HCT116 (cell line): ENCODE results near the gene ATP6V1G2. TPM values are rescaled to one million over a fixed set of nuclear protein-coding genes. Genes with fewer than 3 reads are reported as not detected.

Experiments
- ATAC-seq: fragments of 200-7000 bp; cut with Tn5 transposase; 2 replicates; pipeline ENCODE4 v1.9.1; 2020; ENCODE audit warnings: mild to moderate bottlenecking, moderate library complexity
- BruUV-seq: library from RNA; stranded (reverse); fragments of 400-500 nt; replicated peaks from 2 replicates; lab custom pipeline; 2021; lab: Mats Ljungman, UMichigan
- CTCF ChIA-PET: fragments of 300-600 bp; sonication (Branson Sonifier 250); formaldehyde crosslinking; loops from one replicate; lab custom pipeline; 2021; ENCODE audit warnings: antibody characterized with exemption; lab: Charles Lee
- POLR2A ChIA-PET: fragments of 300-600, 350-600 bp; sonication (Branson Sonifier 250); formaldehyde crosslinking; loops from one replicate; lab custom pipeline; 2021; ENCODE audit warnings: antibody characterized with exemption; lab: Charles Lee
- RAD21 ChIA-PET, 2 experiments: fragments of 300-600 bp; sonication (Branson Sonifier 250); formaldehyde crosslinking; loops; one replicate each; lab custom pipeline; 2023; ENCODE audit warnings: low total read pairs in 2 of 2; ENCODE audit not compliant: uncharacterized antibody in 2 of 2, unreplicated experiment in 2 of 2, low non-redundant PET in 1 of 2; lab: Charles Lee
- DNase-seq: peaks from one replicate; pipeline ENCODE4 v3.0.0-alpha.2; 2010; ENCODE audit warnings: low read depth, low spot score
- H2AFZ ChIP-seq: fragments of 200-600 bp; shearing (Covaris generic), sonication (generic); 2 replicates; pipeline ENCODE4 v1.6.1; 2017; ENCODE audit warnings: low read depth, mixed run types, mixed read lengths, antibody characterized with exemption, low read length; ENCODE audit not compliant: poor library complexity, severe bottlenecking
- H3K27ac ChIP-seq: 2 replicates; pipeline ENCODE4 v1.5.1; 2012; ENCODE audit warnings: low read depth, low read length
- H3K27me3 ChIP-seq: fragments of 200-600 bp; sonication (generic); 2 replicates; pipeline ENCODE4 v1.6.1; 2016; ENCODE audit warnings: mixed run types, low read length, mixed read lengths; ENCODE audit not compliant: insufficient read depth
- H3K36me3 ChIP-seq, 2 experiments: fragments of 200-500 bp in 1 of 2; fragments of 200-600 bp in 1 of 2; sonication (Bioruptor generic) in 1 of 2; sonication (generic) in 1 of 2; 2 replicates each; pipeline versions ENCODE4 v1.5.1 to v1.6.1; 2014 to 2016; ENCODE audit warnings: low read length in 2 of 2, inconsistent platforms in 1 of 2, mixed read lengths in 1 of 2, mixed run types in 1 of 2; ENCODE audit not compliant: insufficient read depth in 2 of 2, control insufficient read depth in 1 of 2
- H3K4me1 ChIP-seq, 2 experiments: fragments of 200-600 bp in 1 of 2; sonication (generic) in 1 of 2; 2 replicates each; pipeline versions ENCODE4 v1.5.1 to v1.6.1; 2012 to 2017; ENCODE audit warnings: low read length in 2 of 2, inconsistent platforms in 1 of 2, mild to moderate bottlenecking in 1 of 2, mixed read lengths in 1 of 2, mixed run types in 1 of 2, moderate library complexity in 1 of 2; ENCODE audit not compliant: insufficient read depth in 2 of 2, control insufficient read depth in 1 of 2
- H3K4me2 ChIP-seq: fragments of 200-600 bp; sonication (generic); 2 replicates; pipeline ENCODE4 v1.6.1; 2017; ENCODE audit warnings: mixed run types, low read length, mixed read lengths
- H3K4me3 ChIP-seq, 2 experiments: fragments of 200-600 bp in 1 of 2; sonication (generic) in 1 of 2; replicated peaks in 1 of 2; 2 replicates each; pipeline ENCODE4 v1.5.1; 2011 to 2016; ENCODE audit warnings: low read length in 2 of 2, control low read depth in 1 of 2, low read depth in 1 of 2, mild to moderate bottlenecking in 1 of 2, mixed read lengths in 1 of 2, mixed run types in 1 of 2
- H3K79me2 ChIP-seq: fragments of 200-600 bp; sonication (generic); 2 replicates; pipeline ENCODE4 v1.6.1; 2017; ENCODE audit warnings: mild to moderate bottlenecking, mixed run types, low read length, moderate library complexity, mixed read lengths; ENCODE audit not compliant: insufficient read depth
- H3K9ac ChIP-seq: fragments of 200-600 bp; sonication (generic); 2 replicates; pipeline ENCODE4 v1.6.1; 2016; ENCODE audit warnings: low read length, mixed read lengths
- H3K9me2 ChIP-seq: fragments of 200-600 bp; sonication (generic), shearing (Covaris generic); 2 replicates; pipeline ENCODE4 v1.6.1; 2017; ENCODE audit warnings: mixed run types, mild to moderate bottlenecking, moderate library complexity; ENCODE audit not compliant: insufficient read depth
- H3K9me3 ChIP-seq, 2 experiments: fragments of 200-500 bp in 1 of 2; fragments of 200-600 bp in 1 of 2; sonication (Bioruptor generic) in 1 of 2; sonication (generic) in 1 of 2; 2 replicates each; pipeline ENCODE4 v1.6.1; 2014 to 2017; ENCODE audit warnings: low read length in 2 of 2, mixed read lengths in 2 of 2, inconsistent platforms in 1 of 2, low read depth in 1 of 2, mild to moderate bottlenecking in 1 of 2, mixed run types in 1 of 2, moderate library complexity in 1 of 2; ENCODE audit not compliant: control insufficient read depth in 1 of 2, insufficient read depth in 1 of 2
- H4K20me1 ChIP-seq: fragments of 200-600 bp; sonication (generic), shearing (Covaris generic); 2 replicates; pipeline ENCODE4 v1.6.1; 2017; ENCODE audit warnings: mixed run types, mild to moderate bottlenecking, moderate library complexity; ENCODE audit not compliant: insufficient read depth
- ATF3 ChIP-seq: IDR thresholded peaks from 2 replicates; pipeline ENCODE4 v1.6.1; 2012
- POLR2AphosphoS5 ChIP-seq: IDR thresholded peaks from 2 replicates; pipeline ENCODE4 v1.6.1; 2011; ENCODE audit warnings: mild to moderate bottlenecking, low read depth, low read length, moderate library complexity
- YY1 ChIP-seq: IDR thresholded peaks from 2 replicates; pipeline ENCODE4 v1.6.1; 2011; ENCODE audit warnings: low read length, low read depth, moderate library complexity, mild to moderate bottlenecking; ENCODE audit not compliant: insufficient replicate concordance; ENCODE audit errors: extremely low read depth
- intact Hi-C: fragments of 100-400 bp; cut with micrococcal nuclease; formaldehyde crosslinking; loops from 2 replicates; pipeline ENCODE4 v1.10.0; 2022
- total RNA-seq: library from RNA; stranded (reverse); gene quantifications from one replicate; pipeline ENCODE4 v1.2.1, GENCODE V29; 2021; ENCODE audit not compliant: unreplicated experiment

The ATP6V1G2 gene
- total RNA-seq, 1 experiment from 2014 or later = 1.8 TPM

GRCh38 chr6:31533455-31533841 lies 13.0 kb downstream of the ATP6V1G2 start:
- Histone ChIP-seq H2AFZ (no peak overlapping the region), H3K27ac (no peak overlapping the region), H3K79me2 (peaks cover 60% of the 10 kb centered on the region), H3K4me3 (no peak overlapping the region), H3K4me1 (no peaks in the 10 kb centered on the region), H3K9me2 (no peaks in the 10 kb centered on the region), H3K36me3 (peaks cover 68 to 75% of the 10 kb centered on the region in 2 experiments), H4K20me1 (peaks cover 23% of the 10 kb centered on the region; the same call in 1 of the 2 replicates), H3K9ac (no peak overlapping the region), H3K9me3 (no peaks in the 10 kb centered on the region), H3K27me3 (no peaks in the 10 kb centered on the region), H3K4me2 (no peak overlapping the region)
- intact Hi-C loops = no loop called here
- TF ChIP-seq POLR2AphosphoS5 = 0 out of 2 replicates have a peak, but pooled peaks have one; percentile 10
- no peak for TF ChIP-seq ATF3
- ChIA-PET CTCF (no interaction called here), POLR2A (no interaction called here), RAD21 (no interaction called here)
- ATAC-seq (no peak), DNase-seq (no peak)
- BruUV-seq = no TSS peak

GRCh38 chr6:31532644-31533454 lies 13.6 kb downstream of the ATP6V1G2 start:
- no peak for ATAC-seq
- ChIA-PET RAD21 (no interaction called here), POLR2A (interaction anchor here (0.7 to 1.0 kb wide), 2 partner anchors 35 to 128 kb away, joined by 3 to 8 read pairs; partner anchors contain the start of genes C6orf47 and MICB), CTCF (no interaction called here)
- H3K9ac ChIP-seq = no peak overlapping the region
- DNase-seq = no peak
- peaks cover 54% of the 10 kb centered on the region for H3K79me2 ChIP-seq
- no peak for TF ChIP-seq ATF3
- TF ChIP-seq POLR2AphosphoS5 = 0 out of 2 replicates have a peak, but pooled peaks have one; percentile 10
- no peak for TF ChIP-seq YY1
- H3K4me1 ChIP-seq = no peaks in the 10 kb centered on the region
- H3K9me2 ChIP-seq = no peaks in the 10 kb centered on the region
- no peaks in the 10 kb centered on the region for H3K9me3 ChIP-seq
- H3K4me2 ChIP-seq = no peak overlapping the region
- BruUV-seq = no TSS peak
- peaks cover 63 to 70% of the 10 kb centered on the region in 2 experiments for H3K36me3 ChIP-seq
- H3K4me3 ChIP-seq = no peak overlapping the region
- intact Hi-C loops = no loop called here
- no peaks in the 10 kb centered on the region for H3K27me3 ChIP-seq
- H4K20me1 ChIP-seq = peaks cover 25% of the 10 kb centered on the region; the same call in 1 of the 2 replicates
- H3K27ac ChIP-seq = no peak overlapping the region
- H2AFZ ChIP-seq = no peak overlapping the region
